Measurements from ENCODE around the gene NAA35.

- no peak for TF ChIP-seq CTCF (IDR thresholded peaks at IDR 0.05)
- TF ChIP-seq POLR2A (IDR thresholded peaks at IDR 0.05) = no peak
Observed at GRCh38 chr9:86064220-86064619, 123.3 kb downstream of the NAA35 start.
